OCI-LY1 (cell line): ENCODE measurements around the gene RNF144B.

ENCODE experiments used
- H2AFZ ChIP-seq: fragments of 200-600 bp; sonication (generic), shearing (Covaris generic); 2 replicates; pipeline ENCODE4 v1.6.0; 2014; ENCODE audit warnings: antibody characterized with exemption, mild to moderate bottlenecking, low read length
- H3F3A ChIP-seq: fragments of 200-600 bp; sonication (generic), shearing (Covaris generic); 2 replicates; pipeline ENCODE4 v1.6.0; 2014; ENCODE audit warnings: mild to moderate bottlenecking, antibody characterized with exemption, low read length, moderate library complexity; ENCODE audit not compliant: insufficient read depth
- H3K27ac ChIP-seq: fragments of 200-600 bp; sonication (generic); 2 replicates; pipeline ENCODE4 v1.5.1; 2014; ENCODE audit warnings: low read length, mixed run types, mild to moderate bottlenecking, low read depth; ENCODE audit not compliant: poor library complexity, severe bottlenecking
- H3K27me3 ChIP-seq: fragments of 200-600 bp; sonication (generic); 2 replicates; pipeline ENCODE4 v1.6.0; 2014; ENCODE audit warnings: antibody characterized with exemption, mild to moderate bottlenecking, low read length, moderate library complexity; ENCODE audit not compliant: insufficient read depth
- H3K36me3 ChIP-seq: fragments of 200-600 bp; sonication (generic); 2 replicates; pipeline ENCODE4 v1.6.1; 2014; ENCODE audit warnings: mild to moderate bottlenecking, antibody characterized with exemption, low read length, moderate library complexity, mixed read lengths; ENCODE audit not compliant: insufficient read depth
- H3K4me1 ChIP-seq: fragments of 200-600 bp; sonication (generic); 2 replicates; pipeline ENCODE4 v1.5.1; 2014; ENCODE audit warnings: mild to moderate bottlenecking, low read length, moderate library complexity; ENCODE audit not compliant: insufficient read depth, severe bottlenecking
- H3K4me2 ChIP-seq: fragments of 200-600 bp; sonication (generic), shearing (Covaris generic); 2 replicates; pipeline ENCODE4 v1.6.1; 2014; ENCODE audit warnings: low read length
- H3K4me3 ChIP-seq: fragments of 200-600 bp; sonication (generic); 2 replicates; pipeline ENCODE4 v1.5.1; 2014; ENCODE audit warnings: low read length, low read depth, mild to moderate bottlenecking, mixed read lengths; ENCODE audit not compliant: poor library complexity, severe bottlenecking
- H3K79me2 ChIP-seq: fragments of 200-600 bp; shearing (Covaris generic); 2 replicates; pipeline ENCODE4 v1.6.1; 2016; ENCODE audit warnings: mixed run types, low read length, mixed read lengths; ENCODE audit not compliant: insufficient read depth
- H3K9ac ChIP-seq: fragments of 200-600 bp; sonication (generic), shearing (Covaris generic); 2 replicates; pipeline ENCODE4 v1.6.1; 2014; ENCODE audit warnings: mild to moderate bottlenecking, low read length, mixed read lengths
- H3K9me2 ChIP-seq: fragments of 200-600 bp; sonication (generic), shearing (Covaris generic); 2 replicates; pipeline ENCODE4 v1.6.1; 2014; ENCODE audit warnings: low read depth, mild to moderate bottlenecking, low read length, mixed read lengths
- H3K9me3 ChIP-seq: fragments of 200-600 bp; shearing (Covaris generic); 2 replicates; pipeline ENCODE4 v1.6.1; 2014; ENCODE audit warnings: low read length, mixed read lengths
- H4K20me1 ChIP-seq: fragments of 200-600 bp; sonication (generic), shearing (Covaris generic); 2 replicates; pipeline ENCODE4 v1.6.0; 2016; ENCODE audit warnings: mild to moderate bottlenecking, low read length; ENCODE audit not compliant: insufficient read depth
- CTCF ChIP-seq: fragments of 200-600 bp; sonication (generic), shearing (Covaris generic); IDR thresholded peaks from 2 replicates; pipeline ENCODE4 v1.5.1; 2017; ENCODE audit warnings: mild to moderate bottlenecking, antibody characterized with exemption, low read length, moderate library complexity, mixed read lengths
- EZH2 ChIP-seq: fragments of 200-600 bp; sonication (generic), shearing (Covaris generic); IDR thresholded peaks from 2 replicates; pipeline ENCODE4 v1.8.0; 2017; ENCODE audit warnings: borderline replicate concordance, mixed run types, mild to moderate bottlenecking, antibody characterized with exemption, low read length, moderate library complexity, mixed read lengths

Gene RNF144B

DNA sequence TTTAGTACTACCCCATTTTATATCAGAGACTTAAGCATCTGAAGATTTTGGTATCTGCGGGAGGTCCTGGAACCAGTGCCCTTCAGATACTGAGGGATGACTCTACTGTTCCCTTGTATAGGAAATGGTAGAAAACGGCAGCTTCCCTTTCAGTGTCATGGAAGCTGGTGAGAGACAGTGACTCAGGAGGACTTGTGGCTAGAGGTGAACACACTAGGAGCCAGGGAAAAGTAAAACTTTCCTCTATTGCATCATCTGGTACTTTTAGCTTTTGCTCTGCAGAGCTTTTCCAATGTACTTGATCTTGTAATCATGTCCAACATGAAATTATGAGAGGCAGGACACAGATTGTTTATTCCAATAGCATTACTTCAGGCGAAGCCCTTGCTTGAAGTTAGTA is 45.0 kb downstream of the RNF144B start:
- Histone ChIP-seq H3K9me2 (no peaks in the 10 kb centered on the region), H3K4me2 (no peak overlapping the region), H3K36me3 (peaks cover 74% of the 10 kb centered on the region), H3K4me1 (no peaks in the 10 kb centered on the region), H3K27me3 (no peaks in the 10 kb centered on the region), H3K4me3 (no peak overlapping the region), H3K9ac (no peak overlapping the region), H2AFZ (no peak overlapping the region), H3K27ac (no peak overlapping the region), H3F3A (no peaks in the 10 kb centered on the region), H4K20me1 (no peaks in the 10 kb centered on the region), H3K79me2 (no peaks in the 10 kb centered on the region), H3K9me3 (no peaks in the 10 kb centered on the region)
- TF ChIP-seq CTCF (no peak), EZH2 (no peak)

GRCh38 chr6:18432619-18433018 is 45.5 kb downstream of the RNF144B start:
- Histone ChIP-seq H3K27me3 (no peaks in the 10 kb centered on the region), H3K4me2 (no peak overlapping the region), H2AFZ (no peak overlapping the region), H3K9me3 (no peaks in the 10 kb centered on the region), H3K4me1 (no peaks in the 10 kb centered on the region), H4K20me1 (no peaks in the 10 kb centered on the region), H3K9me2 (no peaks in the 10 kb centered on the region), H3K79me2 (no peaks in the 10 kb centered on the region), H3K27ac (no peak overlapping the region), H3F3A (no peaks in the 10 kb centered on the region), H3K9ac (no peak overlapping the region), H3K36me3 (peaks cover 74% of the 10 kb centered on the region), H3K4me3 (no peak overlapping the region)
- TF ChIP-seq CTCF (no peak), EZH2 (no peak)

- no peak for TF ChIP-seq EZH2
- Histone ChIP-seq H2AFZ (no peak overlapping the region), H3K27me3 (no peaks in the 10 kb centered on the region), H3K9me3 (no peaks in the 10 kb centered on the region), H3K4me2 (no peak overlapping the region), H3K4me3 (no peak overlapping the region), H3K4me1 (no peaks in the 10 kb centered on the region), H3K36me3 (peaks cover 74% of the 10 kb centered on the region), H3K79me2 (no peaks in the 10 kb centered on the region), H4K20me1 (no peaks in the 10 kb centered on the region), H3K27ac (no peak overlapping the region), H3K9ac (no peak overlapping the region), H3F3A (no peaks in the 10 kb centered on the region), H3K9me2 (no peaks in the 10 kb centered on the region)
Observed at GRCh38 chr6:18433059-18433458, 45.9 kb downstream of the RNF144B start.

DNA sequence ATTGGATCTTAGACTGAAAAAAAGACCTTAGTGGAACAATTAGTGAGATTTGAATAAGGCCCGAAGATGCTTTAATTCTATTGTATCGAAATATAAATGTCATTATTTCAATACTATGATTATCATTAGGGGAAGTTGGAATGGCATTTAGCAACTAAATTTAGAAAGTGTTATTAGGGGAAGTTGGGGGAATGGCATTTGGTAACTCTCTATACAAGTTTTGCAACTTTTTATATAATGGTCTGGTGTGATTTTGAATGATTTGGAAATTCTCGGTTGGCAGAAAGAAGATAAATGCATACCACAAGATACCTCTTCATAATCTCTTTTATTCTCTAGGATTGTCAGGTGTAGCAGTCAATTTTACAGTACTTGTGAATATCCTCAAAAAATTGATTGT is 49.2 kb downstream of the RNF144B start:
- Histone ChIP-seq H3K27ac (no peak overlapping the region), H3K4me2 (no peak overlapping the region), H2AFZ (no peak overlapping the region), H3F3A (no peaks in the 10 kb centered on the region), H3K9me2 (no peaks in the 10 kb centered on the region), H3K79me2 (no peaks in the 10 kb centered on the region), H3K36me3 (peaks cover 70% of the 10 kb centered on the region; the same call in 1 of the 2 replicates), H3K9me3 (no peaks in the 10 kb centered on the region), H3K9ac (no peak overlapping the region), H3K4me3 (no peak overlapping the region), H3K27me3 (no peaks in the 10 kb centered on the region), H3K4me1 (peaks cover 6% of the 10 kb centered on the region), H4K20me1 (no peaks in the 10 kb centered on the region)
- TF ChIP-seq CTCF = no peak
